Head of caudate nucleus (tissue), 42 donors: ENCODE data around the gene ZNF469.
A peak's percentile ranks its signal among the peaks of the same experiment; 100 is the strongest.

Source experiments
- DNase-seq, 42 donors: peaks; one replicate each; pipeline versions ENCODE4 v3.0.0 to v3.0.0-alpha.2; 2020 to 2021; ENCODE audit warnings: mixed read lengths in 7 of 42
- intact Hi-C: fragments of 100-400 bp; cut with DNase I; formaldehyde crosslinking; loops from one replicate; pipeline ENCODE4 v1.15.0; 2022

ZNF469 gene

GRCh38 chr16:88374736-88375135, 8.0 kb upstream of the ZNF469 start:
- peak in 7 of 42 donors; percentile 6 to 44 (median 29) for DNase-seq
- intact Hi-C loops: no loop called here

- intact Hi-C loops: no loop called here
- DNase-seq: peak in 13 of 42 donors; percentile 11 to 57 (median 41)
Observed at GRCh38 chr16:88375236-88375975, 7.4 kb upstream of the ZNF469 start.

GRCh38 chr16:88375996-88376834, 6.5 kb upstream of the ZNF469 start:
- peak in 25 of 42 donors; percentile 35 to 68 (median 52) for DNase-seq
- intact Hi-C loops: no loop called here

- intact Hi-C loops: no loop called here
- peak in 7 of 42 donors; percentile 16 to 45 (median 27) for DNase-seq
Observed at GRCh38 chr16:88376835-88377726, 5.7 kb upstream of the ZNF469 start.

GRCh38 chr16:88377961-88378360, 4.8 kb upstream of the ZNF469 start:
- DNase-seq: peak in 7 of 42 donors; percentile 3 to 37 (median 20)
- intact Hi-C loops: no loop called here

GRCh38 chr16:88378401-88378800, 4.4 kb upstream of the ZNF469 start:
- intact Hi-C loops: no loop called here
- peak in 6 of 42 donors; percentile 4 to 41 (median 10) for DNase-seq

GRCh38 chr16:88378836-88379693, 3.7 kb upstream of the ZNF469 start:
- intact Hi-C loops: no loop called here
- peak in 6 of 42 donors; percentile 13 to 36 (median 26) for DNase-seq

GRCh38 chr16:88379694-88380040, 3.1 kb upstream of the ZNF469 start:
- intact Hi-C loops: no loop called here
- peak in 8 of 42 donors; percentile 8 to 28 (median 24) for DNase-seq

- intact Hi-C loops: no loop called here
Observed at GRCh38 chr16:88380099-88380498, 2.7 kb upstream of the ZNF469 start.

GRCh38 chr16:88380619-88381018, 2.1 kb upstream of the ZNF469 start:
- intact Hi-C loops: no loop called here

More at GRCh38 chr16:88380099-88380498, 2.7 kb upstream of the ZNF469 start:
- DNase-seq: peak in 2 of 42 donors; percentile 3 to 16

GRCh38 chr16:88381820-88382451, 823 bp upstream of the ZNF469 start:
- DNase-seq: peak in 8 of 42 donors; percentile 9 to 34 (median 24)
- intact Hi-C loops: no loop called here

More at GRCh38 chr16:88380619-88381018, 2.1 kb upstream of the ZNF469 start:
- DNase-seq: peak in 1 of 42 donors; percentile 12

- intact Hi-C loops: no loop called here
- peak in 21 of 42 donors; percentile 37 to 68 (median 56) for DNase-seq
Observed at GRCh38 chr16:88383401-88384221, 852 bp downstream of the ZNF469 start.

GRCh38 chr16:88384222-88385111, 1.7 kb downstream of the ZNF469 start:
- intact Hi-C loops: no loop called here
- peak in 8 of 42 donors; percentile 15 to 45 (median 30) for DNase-seq

GRCh38 chr16:88385112-88385594, 2.4 kb downstream of the ZNF469 start:
- DNase-seq: peak in 1 of 42 donors; percentile 11
- intact Hi-C loops: no loop called here
